Pancreas (tissue), 10 donors: ENCODE measurements around the gene DEPDC7. TPM values are rescaled to one million over a fixed set of nuclear protein-coding genes. Genes with fewer than 3 reads are reported as not detected.

Experiments
- ATAC-seq, 4 donors: fragments of 200-7000 bp; cut with Tn5 transposase; one replicate each; pipeline versions ENCODE4 v1.8.0 to v1.9.1; 2020; ENCODE audit warnings: mild to moderate bottlenecking in 4 of 4, moderate library complexity in 4 of 4
- DNase-seq, 6 donors: peaks; one replicate each; pipeline ENCODE4 v3.0.0-alpha.2; 2020
- FAIRE-seq: peaks from 2 replicates; lab custom pipeline; 2012; peaks lifted over from hg19 to GRCh38; lab: Jason Lieb, UNC
- H3K27ac ChIP-seq, 4 donors: fragments of 200-600 bp; sonication (generic); 1 replicate in 3 of 4; 2 replicates in 1 of 4; pipeline versions ENCODE4 v1.5.0 to v1.8.0; 2020
- H3K27me3 ChIP-seq, 4 donors: fragments of 200-600 bp; one replicate each; pipeline ENCODE4 v1.8.0; 2021
- H3K36me3 ChIP-seq, 3 donors: fragments of 200-600 bp; sonication (generic) in 1 of 3; one replicate each; pipeline versions ENCODE4 v1.5.0 to v1.8.0; 2020 to 2021
- H3K4me1 ChIP-seq, 3 donors: fragments of 200-600 bp; one replicate each; pipeline ENCODE4 v1.8.0; 2021
- H3K4me3 ChIP-seq, 4 donors: fragments of 200-600 bp; sonication (generic) in 2 of 4; one replicate each; pipeline versions ENCODE4 v1.5.0 to v1.8.0; 2020 to 2021
- H3K9me3 ChIP-seq, 4 donors: fragments of 200-600 bp; one replicate each; pipeline ENCODE4 v1.8.0; 2021
- WGBS, 2 donors: extraction: QIAGEN DNeasy Blood & Tissue Kit; methylation state at CpG; one replicate each; pipeline ENCODE4 v1.1.7; 2013; 5-methylcytosine and 5-hydroxymethylcytosine counted together
- intact Hi-C, 3 donors: fragments of 100-400 bp; cut with DNase I; formaldehyde crosslinking; loops; one replicate each; pipeline versions ENCODE4 v1.11.1 to v1.14.2; 2022
- polyA plus RNA-seq, 2 donors: library from polyadenylated mRNA; stranded (reverse); fragments of 200-250 nt; gene quantifications; one replicate each; pipeline ENCODE4 v1.2.3, GENCODE V29; 2013
- total RNA-seq, 6 donors: library from RNA; stranded (reverse); fragmentation: NEBNext Ultra II Directional in 4 of 6; extraction: Animal tissue kit (Norgen Biotek cat#: 25700) in 4 of 6; gene quantifications; one replicate each; pipeline versions ENCODE4 v1.2.1 to v1.2.4, GENCODE V29; 2021 to 2023
- TF ChIP-seq, protein P1 (sequence below), 4 donors: fragments of 200-600 bp; sonication (generic) in 3 of 4; IDR thresholded peaks; one replicate each; pipeline versions ENCODE4 v1.5.0 to v1.8.0; 2021; ENCODE audit warnings: antibody characterized with exemption in 4 of 4
- donor health status: healthy with polysubstance abuse.
- donor health status: DM: no; HTN: no; CAD: no; lungs with moderate emphysema.
- donor health status: DM: no; HTN: no; CAD: no.
- donor health status: control.
- donor health status: control.
- donor health status: Bipolar disorder and iron deficiency.
- donor health status: DM: yes; HTN: yes; CAD: no.
- donor health status: DM: no; HTN: no; CAD: no.
- donor health status: DM: no; HTN: no; CAD: no.
- donor health status: DM: yes; HTN: yes; CAD: no.

The DEPDC7 gene
- total and polyA plus RNA-seq, 8 donors, result 1.5 to 3.3 (median 2.7) TPM

DNA sequence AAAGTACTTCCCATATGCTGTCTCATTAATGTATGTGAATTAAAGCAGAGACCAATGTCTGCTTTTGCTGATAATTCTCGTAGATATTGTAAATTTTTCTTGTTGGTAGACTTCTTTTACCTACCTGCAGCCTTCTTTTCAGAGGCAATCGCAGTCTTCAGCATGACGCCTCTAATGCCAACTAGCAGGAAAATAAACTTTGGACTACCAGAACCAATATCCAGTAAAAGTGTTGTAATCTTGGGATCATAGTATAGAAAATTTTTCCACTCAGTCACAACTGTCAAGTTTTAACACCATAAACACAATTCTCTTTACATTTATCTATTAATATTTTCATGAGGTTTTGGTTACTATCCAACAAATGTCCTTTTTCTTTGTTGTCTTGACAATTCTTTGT lies 2.3 kb downstream of the DEPDC7 start:
- TF ChIP-seq, protein P1, sequence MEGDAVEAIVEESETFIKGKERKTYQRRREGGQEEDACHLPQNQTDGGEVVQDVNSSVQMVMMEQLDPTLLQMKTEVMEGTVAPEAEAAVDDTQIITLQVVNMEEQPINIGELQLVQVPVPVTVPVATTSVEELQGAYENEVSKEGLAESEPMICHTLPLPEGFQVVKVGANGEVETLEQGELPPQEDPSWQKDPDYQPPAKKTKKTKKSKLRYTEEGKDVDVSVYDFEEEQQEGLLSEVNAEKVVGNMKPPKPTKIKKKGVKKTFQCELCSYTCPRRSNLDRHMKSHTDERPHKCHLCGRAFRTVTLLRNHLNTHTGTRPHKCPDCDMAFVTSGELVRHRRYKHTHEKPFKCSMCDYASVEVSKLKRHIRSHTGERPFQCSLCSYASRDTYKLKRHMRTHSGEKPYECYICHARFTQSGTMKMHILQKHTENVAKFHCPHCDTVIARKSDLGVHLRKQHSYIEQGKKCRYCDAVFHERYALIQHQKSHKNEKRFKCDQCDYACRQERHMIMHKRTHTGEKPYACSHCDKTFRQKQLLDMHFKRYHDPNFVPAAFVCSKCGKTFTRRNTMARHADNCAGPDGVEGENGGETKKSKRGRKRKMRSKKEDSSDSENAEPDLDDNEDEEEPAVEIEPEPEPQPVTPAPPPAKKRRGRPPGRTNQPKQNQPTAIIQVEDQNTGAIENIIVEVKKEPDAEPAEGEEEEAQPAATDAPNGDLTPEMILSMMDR (IDR thresholded peaks at IDR 0.05), result no peak
- intact Hi-C loops, result no loop called here
- DNase-seq, result no peak
- Histone ChIP-seq H3K27ac (no peak overlapping the region), H3K9me3 (no peaks in the 10 kb centered on the region), H3K27me3 (no peaks in the 10 kb centered on the region), H3K36me3 (no peaks in the 10 kb centered on the region), H3K4me3 (peak overlapping the region in 2 of 4 donors; percentile 74 to 79), H3K4me1 (peaks cover 0 to 20% (median 15%) of the 10 kb centered on the region in 3 donors)
- FAIRE-seq, result no peak
- ATAC-seq, result no peak
- WGBS, 2 donors, result 45 to 53% methylated on average over 3 of the region's 3 CpGs

DNA sequence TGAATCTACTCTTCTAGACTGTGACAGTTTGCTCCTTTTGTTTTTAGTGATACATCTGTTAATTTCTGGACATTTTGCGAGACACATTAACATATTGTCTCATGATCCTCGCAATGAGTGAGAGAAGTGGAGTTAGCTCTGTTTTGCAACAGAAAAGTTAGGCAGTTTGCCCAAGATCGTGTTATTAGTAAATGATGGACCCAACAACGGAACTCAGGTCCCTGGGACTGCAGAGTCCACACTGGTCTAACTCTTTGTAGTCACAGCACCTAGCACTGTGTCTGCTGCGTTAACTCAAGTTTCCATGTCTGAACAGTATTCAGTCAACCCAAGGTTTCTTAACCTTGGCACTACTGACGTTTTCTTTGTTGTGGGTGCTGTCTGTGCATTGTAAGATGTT lies 3.2 kb downstream of the DEPDC7 start:
- Histone ChIP-seq H3K4me1 (peaks cover 0 to 20% (median 15%) of the 10 kb centered on the region in 3 donors), H3K4me3 (no peak overlapping the region), H3K9me3 (no peaks in the 10 kb centered on the region), H3K27me3 (no peaks in the 10 kb centered on the region), H3K36me3 (no peaks in the 10 kb centered on the region), H3K27ac (no peak overlapping the region)
- WGBS, 2 donors, result 78 to 82% methylated on average over 6 of the region's 6 CpGs
- FAIRE-seq (no peak), DNase-seq (no peak), ATAC-seq (no peak)
- intact Hi-C loops, result no loop called here
- TF ChIP-seq, protein P1 (IDR thresholded peaks at IDR 0.05), result no peak

DNA sequence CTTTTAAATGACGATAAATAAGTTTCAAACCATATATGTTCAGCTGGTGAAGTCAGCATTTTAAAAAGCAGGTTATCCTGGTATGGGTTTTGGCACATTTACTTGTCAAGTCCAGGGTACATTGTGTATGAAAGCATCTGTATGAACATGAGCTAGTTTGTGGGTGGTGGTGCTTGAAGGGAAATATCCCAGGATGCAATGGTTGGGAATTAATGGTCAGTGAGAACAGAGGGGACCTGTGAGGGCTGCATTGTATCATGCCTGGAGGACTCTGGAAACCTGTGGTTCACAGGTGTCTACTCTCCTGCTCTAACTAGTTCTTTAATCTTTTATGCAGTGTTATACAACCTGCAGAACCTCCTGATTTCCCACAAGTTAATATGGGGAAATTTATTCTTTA lies 5.8 kb downstream of the DEPDC7 start:
- TF ChIP-seq, protein P1 (IDR thresholded peaks at IDR 0.05), result no peak
- DNase-seq (no peak), ATAC-seq (peak in 1 of 4 donors; percentile 25), FAIRE-seq (no peak)
- Histone ChIP-seq H3K9me3 (no peaks in the 10 kb centered on the region), H3K27ac (no peak overlapping the region), H3K36me3 (no peaks in the 10 kb centered on the region), H3K27me3 (no peaks in the 10 kb centered on the region), H3K4me1 (peaks cover 0 to 19% (median 15%) of the 10 kb centered on the region in 3 donors), H3K4me3 (no peak overlapping the region)
- 56 to 69% methylated on average over 1 of the region's 1 CpG for WGBS, 2 donors
- intact Hi-C loops, result no loop called here

DNA sequence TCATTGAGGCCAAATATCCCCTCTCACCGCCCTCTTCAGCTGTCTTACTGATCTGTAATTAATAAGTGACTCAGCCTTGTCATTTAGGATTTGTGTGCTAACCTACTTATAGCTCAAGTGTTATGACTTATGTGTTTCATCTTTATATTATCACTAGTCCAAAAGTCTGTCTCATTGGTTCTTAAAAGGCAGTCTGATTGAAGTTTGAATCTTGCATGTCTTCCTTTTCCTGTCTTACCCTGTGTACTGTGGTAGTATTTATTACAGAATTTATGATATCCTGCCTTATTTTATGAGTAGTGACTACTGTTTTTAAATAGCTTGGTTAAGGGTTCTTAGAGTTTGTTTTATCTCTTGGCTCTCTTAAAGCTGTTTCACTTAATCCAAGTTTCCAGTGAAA lies 6.3 kb downstream of the DEPDC7 start:
- peaks cover 0 to 15% (median 12%) of the 10 kb centered on the region in 3 donors for H3K4me1 ChIP-seq
- FAIRE-seq, result no peak

DNA sequence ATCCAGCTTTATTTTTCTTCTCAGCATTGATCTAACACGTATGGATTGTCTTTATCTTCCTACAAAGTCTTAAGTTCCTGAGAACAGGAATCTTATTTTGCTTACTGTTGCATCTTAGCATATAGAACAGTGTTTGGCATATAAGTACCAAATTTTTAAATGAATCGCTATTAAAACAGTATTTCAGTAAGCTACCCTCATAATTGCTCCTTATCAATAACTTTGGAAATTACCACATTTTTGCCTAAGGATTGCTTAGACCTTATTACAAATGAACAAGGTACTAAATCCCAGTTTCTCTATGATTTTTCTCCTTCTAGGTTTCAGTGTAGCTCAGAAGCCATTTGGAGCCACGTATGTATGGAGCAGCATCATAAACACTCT lies 9.7 kb downstream of the DEPDC7 start:
- Histone ChIP-seq H3K4me1 (peaks cover 0 to 11% (median 6%) of the 10 kb centered on the region in 3 donors), H3K36me3 (no peaks in the 10 kb centered on the region), H3K27ac (no peak overlapping the region), H3K27me3 (no peaks in the 10 kb centered on the region), H3K4me3 (no peak overlapping the region), H3K9me3 (no peaks in the 10 kb centered on the region)
- intact Hi-C loops, result no loop called here
- 78% methylated on average over 3 of the region's 3 CpGs for WGBS, 2 donors
- FAIRE-seq (no peak), DNase-seq (no peak), ATAC-seq (no peak)
- TF ChIP-seq, protein P1 (IDR thresholded peaks at IDR 0.05), result no peak

More for the DNA sequence above, 6.3 kb downstream of the DEPDC7 start:
- H3K27me3 ChIP-seq, result no peaks in the 10 kb centered on the region
- DNase-seq (no peak), ATAC-seq (peak in 1 of 4 donors; percentile 38)
- 33 to 48% methylated on average over 1 of the region's 1 CpG for WGBS, 2 donors
- intact Hi-C loops, result no loop called here
- no peak overlapping the region for H3K27ac ChIP-seq
- no peaks in the 10 kb centered on the region for H3K36me3 ChIP-seq
- TF ChIP-seq, protein P1 (IDR thresholded peaks at IDR 0.05), result no peak
- H3K4me3 ChIP-seq, result no peak overlapping the region
- no peaks in the 10 kb centered on the region for H3K9me3 ChIP-seq
